Right lobe of liver (tissue), 4 donors: ENCODE results near the gene MYH15.

Source experiments
- CTCF ChIP-seq, 4 donors: fragments of 200-600 bp in 3 of 4; fragments of 450-650 bp in 1 of 4; IDR thresholded peaks; one replicate each; pipeline versions ENCODE4 v1.5.1 to v1.8.0; 2016 to 2022; ENCODE audit warnings: antibody characterized with exemption in 4 of 4, mild to moderate bottlenecking in 2 of 4
- POLR2A ChIP-seq: fragments of 450-650 bp; IDR thresholded peaks from one replicate; pipeline ENCODE4 v1.6.1; 2017; ENCODE audit warnings: antibody characterized with exemption, mild to moderate bottlenecking
- donor health status: DM: no; HTN: no; CAD: no.
- donor health status: DM: no; HTN: no; CAD: no.
- donor health status: DM: no; HTN: yes; CAD: no.

- no peak for TF ChIP-seq CTCF (IDR thresholded peaks at IDR 0.05)
- no peak for TF ChIP-seq POLR2A
Measured at GRCh38 chr3:108408883-108409799, 101.3 kb downstream of the MYH15 start.
